NCI-H2196 (cell line): ENCODE measurements around the gene KIAA1614.
"Not testable (repeated sequence)": the region's sequence is repeated elsewhere in the genome, so short reads cannot be mapped to it uniquely, and the experiment has no call there.

Experiments
- DNase-seq: peaks from one replicate; lab custom pipeline; 2025; ENCODE audit not compliant: unreplicated experiment; lab: John Stamatoyannopoulos, UW

Gene KIAA1614

DNA sequence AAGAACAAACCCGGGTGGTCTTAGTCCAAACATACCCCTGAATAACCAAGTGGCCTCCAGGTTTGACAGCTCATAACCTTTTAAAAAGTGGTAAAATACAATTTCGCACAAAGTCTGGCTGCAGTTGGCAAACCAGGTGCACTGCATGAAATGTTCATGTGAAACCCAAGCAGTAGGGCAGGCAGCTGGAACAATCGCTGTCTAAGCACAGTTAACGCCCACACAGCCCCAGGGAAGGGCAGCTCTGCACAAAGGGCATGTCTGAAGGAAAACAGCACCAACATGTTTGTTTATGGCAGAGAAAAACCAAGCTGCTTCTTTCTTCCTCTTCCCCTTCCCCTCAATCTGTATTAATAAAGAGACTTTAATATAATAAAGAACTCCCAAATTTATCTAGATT, 49.5 kb downstream of the KIAA1614 start:
- peak; percentile 35 for DNase-seq

DNA sequence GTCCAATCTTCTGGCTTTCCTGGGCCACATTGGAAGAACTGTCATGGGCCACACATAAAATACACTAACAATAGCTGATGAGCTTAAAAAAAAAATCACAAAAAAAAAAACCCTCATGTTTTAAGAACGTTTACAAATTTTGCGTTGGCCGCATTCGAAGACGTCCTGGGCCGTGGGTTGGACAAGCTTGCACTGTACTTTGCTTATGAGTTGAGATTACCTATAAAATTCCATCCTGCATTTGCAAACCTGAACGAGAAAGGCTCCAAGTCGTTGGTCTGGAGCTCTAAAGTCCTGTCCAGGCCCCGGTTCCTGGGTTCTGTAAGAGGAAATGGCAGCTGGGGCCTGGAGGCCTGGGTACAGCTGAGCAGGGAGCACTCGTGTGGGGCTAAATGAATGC, 51.4 kb downstream of the KIAA1614 start:
- no peak for DNase-seq

DNA sequence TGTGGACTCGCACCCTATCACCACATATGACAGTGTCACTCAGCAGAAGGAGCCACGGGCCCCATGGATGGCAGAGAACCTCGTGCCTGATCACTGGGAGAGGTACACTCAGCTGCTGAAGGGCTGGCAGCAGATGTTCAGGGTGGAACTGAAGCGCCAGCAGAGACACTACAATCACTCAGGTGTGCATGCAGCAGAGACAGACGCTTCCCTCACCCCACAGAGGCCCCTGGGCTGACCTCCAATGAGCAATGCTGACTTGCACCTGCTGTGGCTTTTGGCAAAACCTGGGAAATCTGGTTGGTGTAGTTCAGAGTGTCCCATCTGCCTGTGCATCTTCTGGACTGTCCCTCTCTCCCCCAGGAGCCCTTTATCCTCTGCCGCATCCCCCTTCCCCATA, 51.9 kb downstream of the KIAA1614 start:
- peak; percentile 59 for DNase-seq

DNA sequence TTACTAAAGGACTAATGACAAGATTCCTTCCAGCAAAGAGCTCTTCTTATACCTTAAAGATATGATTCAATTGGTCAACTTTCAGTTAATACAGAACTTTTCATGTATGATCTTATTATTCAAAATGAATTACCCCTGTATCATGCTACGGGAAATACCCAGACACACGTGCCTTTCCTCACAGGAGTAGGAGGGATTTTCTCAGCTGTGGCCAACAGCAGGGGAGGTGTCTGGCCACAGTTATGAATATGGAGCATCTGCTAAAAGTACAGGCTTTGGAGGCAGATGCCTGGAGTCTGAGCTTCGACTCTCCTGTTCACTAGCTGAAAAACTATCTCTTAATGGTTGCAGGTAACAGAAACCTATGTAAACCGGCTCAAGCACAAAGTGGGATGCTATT, 53.6 kb downstream of the KIAA1614 start:
- no peak for DNase-seq

DNA sequence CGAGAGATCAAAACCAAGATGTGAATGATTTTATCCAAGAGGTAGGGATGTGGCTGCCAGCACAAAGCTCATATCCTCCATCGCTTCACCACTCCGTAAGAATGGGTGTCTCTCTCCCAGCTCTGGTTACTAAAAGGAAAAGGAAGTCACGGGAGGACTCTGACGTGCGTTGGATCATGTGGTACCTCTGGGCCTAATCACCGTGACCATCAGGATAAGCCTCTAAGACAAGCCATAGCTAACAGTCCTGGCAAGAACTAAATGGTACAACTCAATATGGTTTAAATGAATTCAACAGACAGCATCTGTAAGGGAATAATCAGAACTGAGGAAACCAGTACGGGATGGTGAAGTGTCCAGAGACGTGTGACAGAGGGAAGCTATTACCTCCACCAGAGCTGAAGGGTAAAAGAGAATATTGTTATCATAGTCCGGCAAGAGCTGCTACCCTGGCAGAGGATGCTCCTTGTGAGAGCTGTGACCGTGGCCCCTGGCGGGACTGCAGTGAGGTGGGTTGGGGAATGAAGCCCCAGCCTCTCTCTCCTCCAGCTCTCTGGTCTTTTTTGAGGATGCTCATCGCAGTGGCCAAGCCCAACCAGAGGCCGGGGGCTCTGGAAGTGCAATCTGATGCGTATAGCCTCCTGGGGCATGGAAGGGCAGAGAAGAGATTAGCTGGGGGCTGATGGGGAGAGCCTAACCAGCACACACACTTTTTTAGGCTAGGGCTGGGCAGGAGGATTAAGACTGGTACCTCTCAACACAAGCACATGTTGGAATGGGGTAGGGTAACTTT, 54.2 kb downstream of the KIAA1614 start:
- DNase-seq, result no peak

DNA sequence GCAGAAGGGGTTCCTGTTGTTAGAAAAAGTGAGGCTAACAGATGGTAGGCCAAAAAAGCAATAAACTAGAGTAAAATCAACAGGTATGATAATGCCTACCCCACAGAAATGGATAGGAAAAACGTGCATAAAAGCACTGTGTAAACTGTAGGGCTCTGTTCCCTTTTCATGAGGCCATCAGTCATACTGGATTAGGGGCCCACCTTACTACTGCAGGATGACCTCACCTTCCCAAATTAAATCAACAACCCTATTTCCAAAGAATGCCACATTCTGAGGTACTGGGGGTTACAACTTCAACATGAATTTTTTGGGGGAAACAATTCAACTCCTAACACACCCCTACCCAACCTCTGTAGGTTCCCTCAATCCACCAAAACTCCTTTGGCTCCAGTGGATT, 54.9 kb downstream of the KIAA1614 start:
- no peak for DNase-seq

DNA sequence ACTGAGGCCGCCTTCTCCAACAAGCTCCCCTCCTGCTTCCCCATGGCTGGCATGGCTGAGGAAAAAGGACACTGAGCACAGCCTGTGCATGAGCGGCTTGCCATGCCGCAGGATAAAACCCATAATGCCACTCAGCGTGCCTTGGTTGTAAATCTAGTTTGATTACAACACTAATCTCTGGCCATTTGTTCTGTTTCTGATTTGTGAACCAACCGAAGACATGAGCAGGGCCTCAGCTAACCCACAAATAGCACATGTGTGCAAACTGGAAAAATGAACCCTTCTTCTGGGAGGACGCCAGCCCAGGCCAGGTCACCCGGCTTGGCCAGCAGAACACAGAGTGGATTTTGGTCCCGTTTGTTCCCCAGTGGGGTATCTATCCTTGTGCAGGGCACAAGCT, 56.1 kb downstream of the KIAA1614 start:
- not testable (repeated sequence) for DNase-seq

DNA sequence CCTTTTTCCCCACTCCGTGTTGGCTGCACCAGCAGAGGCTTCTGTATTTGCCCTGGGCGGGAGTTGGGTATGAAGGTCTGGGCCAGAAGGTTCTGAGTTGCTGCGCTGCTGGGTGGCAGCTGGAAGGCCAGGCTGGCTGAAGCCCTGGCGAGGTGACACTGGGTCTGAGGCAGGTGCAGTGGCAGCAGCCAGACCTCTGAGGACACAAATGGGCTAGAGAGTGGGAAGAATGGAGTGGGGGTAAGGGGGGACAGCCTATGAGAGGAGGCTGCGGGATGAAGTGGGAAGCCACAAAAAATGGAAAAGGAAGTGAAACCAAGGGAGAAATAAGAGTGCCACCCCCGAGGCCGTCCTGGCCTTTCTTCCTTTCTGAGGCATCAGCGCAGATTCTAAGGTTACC, 56.7 kb downstream of the KIAA1614 start:
- DNase-seq, result no peak

DNA sequence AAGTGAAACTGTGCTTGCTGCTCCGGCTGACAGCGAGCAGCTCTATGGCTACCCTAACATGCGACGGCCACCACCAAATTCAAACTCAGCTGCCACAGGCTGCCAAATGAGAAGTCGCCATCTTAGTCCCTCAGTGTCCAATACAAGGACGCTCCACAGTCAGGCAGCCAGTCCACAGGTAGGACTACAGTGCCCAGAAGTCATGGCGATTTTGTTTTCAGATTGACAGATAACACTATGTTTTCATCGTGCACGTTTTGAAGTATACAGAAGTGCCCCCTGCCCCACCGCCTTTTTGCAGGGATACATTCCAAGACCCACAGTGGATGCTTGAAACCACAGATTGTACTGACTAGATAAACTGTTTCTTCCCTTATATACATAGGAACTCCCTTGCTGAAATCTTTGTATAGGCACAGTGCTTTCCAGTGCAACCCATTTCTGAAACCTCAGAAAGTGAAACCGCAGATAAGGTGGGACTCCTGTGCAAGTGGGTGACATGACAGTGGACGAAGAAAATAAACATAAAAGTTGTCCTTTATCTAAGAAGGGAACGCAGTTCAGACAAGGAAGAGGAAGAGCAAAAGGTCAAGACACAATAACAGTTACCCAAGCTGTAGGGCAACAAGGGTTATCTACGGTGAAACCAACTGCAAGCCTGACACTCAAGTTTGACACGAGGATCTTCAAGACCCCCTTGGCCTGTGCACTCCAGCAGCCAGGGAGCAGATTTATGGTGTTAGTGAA, 57.8 kb downstream of the KIAA1614 start:
- no peak for DNase-seq

DNA sequence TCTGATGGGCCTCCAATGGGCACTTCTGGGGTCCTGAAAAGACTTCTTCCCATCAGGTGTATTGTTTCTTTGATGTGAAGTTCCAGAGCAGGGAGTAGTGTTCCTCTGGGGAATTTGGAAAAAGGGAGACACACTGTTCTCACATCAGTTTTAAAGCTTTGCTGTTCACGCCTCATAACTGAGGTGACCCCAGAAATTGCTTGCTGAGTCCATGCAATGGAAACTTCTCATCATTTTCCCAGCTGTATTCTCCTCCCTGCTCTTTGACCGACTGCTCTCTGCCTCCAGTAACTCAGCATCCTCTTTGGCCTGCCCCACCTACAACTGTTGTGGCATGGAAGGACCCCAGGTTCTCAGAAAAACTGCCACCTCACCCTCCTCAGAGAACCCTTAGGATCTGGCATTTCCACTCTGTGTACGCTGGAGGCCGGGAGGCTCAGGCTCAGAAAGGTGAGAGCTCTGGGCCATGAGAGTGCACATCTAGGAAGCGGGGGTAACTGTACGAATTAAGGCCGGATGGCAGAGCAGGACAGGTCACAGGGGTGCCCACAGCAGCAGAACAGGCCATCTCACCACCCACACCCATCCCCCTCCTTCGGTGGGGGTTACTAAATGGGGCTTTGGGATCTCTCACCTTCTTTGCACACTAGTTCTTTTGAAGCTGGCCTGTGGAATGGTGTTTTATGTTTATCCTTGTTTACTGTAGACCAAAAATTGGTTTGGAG, 58.7 kb downstream of the KIAA1614 start:
- DNase-seq, result no peak

DNA sequence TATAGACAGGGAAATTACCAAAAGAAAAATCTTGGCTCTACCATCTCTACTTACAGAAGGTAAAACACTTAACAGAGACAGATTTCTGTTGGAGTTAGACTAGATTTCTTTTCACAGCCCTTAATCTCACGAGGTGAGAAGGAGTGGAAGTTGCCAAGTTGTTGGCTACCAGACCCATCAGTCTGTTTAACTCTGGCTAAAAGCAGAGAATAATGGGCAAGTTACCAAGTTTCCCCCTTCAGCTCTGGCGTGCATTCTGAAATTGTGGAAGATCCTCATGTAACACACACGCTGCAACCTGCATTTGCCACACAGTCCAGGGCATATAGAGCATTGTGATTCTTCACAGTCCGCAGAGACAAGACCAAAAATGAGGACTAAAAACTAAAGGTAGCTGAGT, 60.7 kb downstream of the KIAA1614 start:
- DNase-seq, result no peak

DNA sequence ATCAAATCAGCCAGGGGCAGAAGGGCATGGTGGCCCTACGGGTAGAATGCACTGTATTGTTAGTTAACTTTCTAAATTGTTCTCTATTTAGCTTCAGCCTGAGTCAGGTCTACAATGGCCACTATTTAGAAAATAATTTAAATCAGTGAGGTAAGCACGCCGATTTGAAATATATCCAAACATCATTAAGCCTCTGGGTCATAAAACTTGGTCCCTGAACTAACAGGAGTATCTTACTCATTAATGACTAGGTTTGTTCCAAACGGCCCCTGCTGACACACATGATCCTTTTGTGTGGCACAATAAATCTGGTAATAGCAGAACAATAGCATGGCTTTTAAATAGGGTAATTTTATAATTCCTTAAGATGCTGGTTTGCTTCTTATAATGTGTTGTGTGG, 61.5 kb downstream of the KIAA1614 start:
- no peak for DNase-seq

DNA sequence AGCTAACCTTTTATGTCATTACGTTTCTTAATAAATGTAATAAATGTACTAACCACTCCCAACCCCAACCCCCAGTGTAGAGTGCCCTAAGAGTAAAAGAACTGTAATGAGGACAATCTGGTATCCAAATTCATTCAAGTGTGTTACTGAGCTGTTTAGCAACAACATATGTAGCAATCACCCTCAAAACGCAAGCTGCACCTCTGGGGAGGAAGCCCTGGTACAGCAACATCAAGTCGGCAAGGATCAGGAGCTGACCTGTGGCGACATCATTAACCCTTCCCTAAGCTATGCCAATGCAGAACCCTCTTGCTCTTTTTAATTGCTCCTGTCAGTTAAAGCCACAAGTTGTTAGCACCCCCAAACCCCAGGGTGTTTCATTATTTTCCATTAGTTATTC, 62.9 kb downstream of the KIAA1614 start:
- no peak for DNase-seq

DNA sequence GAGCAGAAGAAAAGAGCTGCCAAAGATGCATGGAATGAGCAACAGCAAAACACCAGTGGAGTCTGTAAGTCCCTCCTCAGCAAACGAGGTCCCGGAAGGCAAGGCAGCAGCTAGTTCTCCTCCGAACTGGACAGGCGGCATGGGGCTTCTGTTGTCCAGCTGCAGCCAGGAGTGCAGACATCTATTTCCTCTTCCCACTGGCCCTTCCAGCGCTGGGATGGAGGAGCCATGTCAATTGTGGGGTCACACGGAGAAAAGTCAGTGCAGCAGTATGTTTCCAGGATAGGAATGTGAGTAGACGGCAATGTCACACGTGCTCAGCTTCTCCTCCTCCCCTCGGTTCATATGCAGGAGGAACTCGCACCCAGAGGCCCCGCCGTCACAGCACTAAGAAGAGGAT, 63.5 kb downstream of the KIAA1614 start:
- DNase-seq, result no peak

DNA sequence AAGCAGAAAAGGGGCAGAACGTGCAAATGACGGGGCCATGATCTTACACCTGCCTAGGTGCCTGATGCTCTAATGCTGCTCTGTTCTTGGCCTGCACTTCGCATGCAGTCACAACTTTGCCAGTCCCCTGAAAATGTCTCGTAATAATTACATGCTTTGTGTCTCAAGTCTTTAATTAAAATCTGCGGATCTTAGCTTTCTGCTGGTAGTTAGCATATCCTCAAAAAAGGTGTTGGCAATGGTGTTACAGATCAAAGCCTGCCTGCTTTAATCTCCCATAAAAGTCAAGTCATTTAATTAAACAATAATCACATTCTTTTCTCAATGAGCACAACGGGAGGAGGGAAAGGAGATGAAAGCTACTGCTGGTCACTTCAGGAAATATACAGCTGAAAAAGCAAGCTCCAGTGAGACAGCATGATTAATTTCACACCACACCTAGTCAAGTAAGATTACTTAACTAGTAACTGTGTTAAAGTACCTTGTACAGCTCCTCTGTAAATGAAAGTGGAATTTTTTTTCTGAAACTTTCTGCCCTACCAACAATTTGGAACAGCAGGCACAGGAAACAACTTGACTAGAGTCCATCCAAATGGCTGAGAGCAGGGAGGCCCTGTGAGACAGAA, 64.1 kb downstream of the KIAA1614 start:
- no peak for DNase-seq

DNA sequence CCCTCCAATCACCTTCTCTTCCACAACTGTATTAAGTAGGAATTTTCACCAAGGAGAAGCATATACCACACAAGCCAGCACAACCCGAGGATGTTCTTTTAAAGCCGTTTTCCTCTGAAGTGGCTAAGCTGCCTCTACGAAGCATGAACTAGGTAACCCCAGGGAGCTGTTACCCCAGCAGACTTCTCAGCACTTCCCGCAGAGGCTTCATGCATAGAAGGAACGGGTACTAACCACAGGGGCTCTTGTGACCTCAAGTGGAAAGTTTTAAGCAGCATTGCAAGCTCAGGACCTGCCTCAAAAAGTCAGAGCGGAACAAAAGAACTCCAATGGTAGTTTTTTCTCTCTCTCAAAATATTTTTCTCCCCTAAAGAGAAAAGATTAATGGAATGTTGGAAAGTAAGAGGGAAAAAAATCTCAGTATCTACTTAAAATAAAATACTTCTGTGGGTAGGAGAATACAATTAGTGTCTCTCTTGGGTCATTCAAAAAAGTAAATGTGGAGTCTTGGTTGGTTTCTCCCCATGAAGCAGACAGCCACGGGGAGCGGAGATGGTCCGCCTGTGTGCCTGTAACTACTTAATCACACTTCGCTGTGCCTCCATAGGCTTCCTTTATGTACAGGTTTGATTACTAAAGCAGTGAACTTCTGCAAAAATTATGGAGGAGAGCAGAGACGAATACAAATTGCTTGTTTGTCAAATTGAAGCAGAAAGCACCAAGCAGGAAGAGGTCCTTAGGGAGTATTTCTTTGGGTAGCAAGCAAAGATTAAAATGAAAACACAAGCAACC, 69.1 kb downstream of the KIAA1614 start:
- DNase-seq, result no peak

DNA sequence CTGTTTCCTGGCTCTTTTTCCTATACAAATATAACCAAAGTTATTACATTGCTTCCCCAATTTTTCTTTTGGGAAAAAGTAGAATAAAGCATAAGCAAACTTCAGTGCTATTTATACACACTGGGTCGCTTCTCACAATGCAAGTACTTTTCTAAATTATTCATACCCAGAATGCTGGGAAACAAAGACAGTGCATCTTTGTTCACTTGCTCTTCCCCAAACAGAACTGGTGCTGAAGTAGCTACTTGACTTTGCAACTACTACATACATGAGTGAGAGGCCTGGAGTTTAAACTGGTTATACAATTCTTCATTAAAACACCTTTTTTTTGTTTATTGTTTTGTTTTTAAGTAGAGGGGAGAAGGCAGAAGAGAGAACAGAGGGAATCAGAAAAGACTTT, 69.7 kb downstream of the KIAA1614 start:
- no peak for DNase-seq

DNA sequence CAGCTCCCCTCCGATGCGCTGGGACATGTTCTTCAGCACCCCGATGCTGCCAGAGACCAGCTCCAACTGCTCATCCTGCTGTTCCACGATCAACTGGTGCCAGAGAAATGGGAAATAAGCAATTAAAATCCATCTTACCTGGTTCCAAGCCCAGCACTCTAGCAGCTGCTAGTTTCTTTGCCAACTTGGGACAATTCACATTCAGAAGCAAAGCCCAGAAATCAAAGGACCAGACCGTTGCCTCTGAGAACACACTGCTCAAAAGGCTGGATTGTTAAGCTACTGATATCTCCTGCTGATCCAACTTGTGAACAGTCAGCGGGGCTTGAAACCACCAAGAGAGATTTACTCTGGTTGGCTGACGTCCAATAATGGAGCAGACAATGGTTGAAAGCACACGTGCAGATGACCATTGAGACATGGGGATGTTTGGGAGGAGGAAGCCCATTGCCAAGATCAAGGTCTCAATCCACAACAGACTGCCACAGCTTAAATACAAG, 75.6 kb downstream of the KIAA1614 start:
- peak; percentile 77 for DNase-seq

DNA sequence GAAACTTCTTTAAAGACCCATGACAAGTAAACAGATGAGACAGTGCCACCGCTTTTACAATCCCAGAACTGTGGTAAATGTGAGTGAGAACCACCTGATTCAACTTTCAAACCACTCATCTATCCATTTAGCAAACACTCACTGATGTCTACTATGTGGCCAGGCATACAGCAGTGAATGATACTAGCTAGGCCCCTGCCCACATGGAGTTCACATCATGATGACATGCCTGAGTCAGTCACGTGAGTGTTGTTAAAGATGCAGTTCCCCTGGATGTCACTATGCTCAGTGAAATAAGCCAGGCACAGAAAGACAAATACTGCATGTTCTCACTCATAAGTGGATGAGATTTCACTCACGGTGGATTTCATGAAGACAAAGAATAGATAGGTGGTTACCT, 81.6 kb downstream of the KIAA1614 start:
- no peak for DNase-seq

DNA sequence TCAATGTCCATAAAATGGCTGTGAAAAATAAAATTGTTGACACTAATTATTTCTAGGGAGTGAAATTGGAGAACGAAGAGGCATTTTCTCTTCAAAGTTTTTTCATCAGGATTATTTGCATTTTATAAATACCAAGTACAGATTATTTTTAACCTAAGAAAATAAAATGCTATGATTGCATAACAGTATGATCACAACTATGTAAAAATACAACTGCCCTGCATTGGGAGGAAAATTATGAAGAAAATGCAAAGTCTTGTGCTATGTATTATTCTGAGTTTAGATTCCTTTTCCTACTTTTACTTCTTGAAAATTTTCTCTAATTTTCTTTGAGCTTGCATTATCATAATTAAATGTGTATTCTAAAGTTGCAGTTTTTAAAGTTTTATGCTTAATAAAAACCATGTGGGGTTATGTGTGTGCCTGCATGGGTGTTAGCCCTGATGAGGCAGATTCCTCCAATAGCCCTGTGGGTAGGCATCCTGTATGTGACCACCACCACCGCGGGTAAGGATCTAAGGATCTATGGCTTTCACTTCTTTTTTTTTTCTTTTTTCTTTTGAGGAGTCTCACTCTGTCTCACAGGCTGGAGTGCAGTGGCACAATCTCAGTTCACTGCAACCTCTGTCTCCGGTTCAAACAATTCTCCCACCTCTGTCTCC, 85.3 kb downstream of the KIAA1614 start:
- no peak for DNase-seq
